Sigmoid colon (tissue), 4 donors: Measurements from ENCODE around the gene RASL10A.

ENCODE experiments used
- EP300 ChIP-seq, 4 donors: sonication (generic); formaldehyde crosslinking; IDR thresholded peaks; one replicate each; pipeline ENCODE4 v1.6.1; 2017; ENCODE audit warnings: antibody characterized with exemption in 4 of 4
- POLR2A ChIP-seq, 2 donors: fragments of 450-650 bp; IDR thresholded peaks; one replicate each; pipeline ENCODE4 v1.6.1; 2016; ENCODE audit warnings: antibody characterized with exemption in 2 of 2, mild to moderate bottlenecking in 2 of 2, moderate library complexity in 2 of 2
- POLR2AphosphoS5 ChIP-seq, 4 donors: sonication (generic); formaldehyde crosslinking; IDR thresholded peaks; one replicate each; pipeline ENCODE4 v1.6.1; 2017; ENCODE audit warnings: antibody characterized with exemption in 4 of 4
- TF ChIP-seq, protein P1 (sequence below), 4 experiments: fragments of 450-650 bp in 3 of 4; fragments of 200-600 bp in 1 of 4; IDR thresholded peaks; one replicate each; pipeline ENCODE4 v1.5.1; 2016 to 2019; ENCODE audit warnings: antibody characterized with exemption in 4 of 4, mild to moderate bottlenecking in 3 of 4, moderate library complexity in 2 of 4

DNA sequence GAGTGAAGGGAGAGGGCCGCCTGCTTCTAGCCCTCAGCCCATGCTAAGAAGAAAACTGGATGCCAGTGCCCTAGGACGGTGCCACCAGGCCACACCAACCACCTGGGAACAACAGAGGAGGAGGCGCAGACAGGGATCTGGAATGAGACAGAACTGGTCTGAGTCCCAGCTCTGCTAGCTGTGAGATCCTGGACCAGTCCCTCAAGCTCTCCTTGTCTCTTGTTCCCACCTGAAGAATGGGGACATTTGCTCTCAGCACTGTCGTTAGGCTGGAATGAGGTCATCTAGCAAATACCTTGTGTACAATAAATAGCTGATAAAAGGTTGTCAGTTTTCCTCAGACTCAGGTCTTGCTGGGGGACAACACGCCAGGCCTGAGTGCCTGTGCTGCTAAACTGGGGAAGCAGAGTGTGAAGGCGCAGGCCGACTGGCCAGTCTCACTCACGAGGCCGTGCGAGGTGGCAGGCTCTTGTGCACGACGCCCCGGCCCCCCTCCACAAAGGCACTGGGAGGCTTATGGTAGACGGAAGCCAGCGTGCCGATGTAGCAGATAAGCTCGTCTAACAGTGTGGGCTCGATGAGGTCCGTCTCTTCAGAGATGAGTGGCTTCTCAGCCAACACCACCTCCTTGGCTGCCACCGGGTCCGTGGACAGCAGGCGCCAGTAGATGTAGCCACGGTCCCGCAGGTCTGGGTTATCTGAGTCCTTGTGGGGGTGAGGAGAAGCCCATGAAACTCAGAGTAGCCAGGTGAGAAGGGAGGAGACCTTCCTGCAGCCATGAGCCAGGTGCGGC lies 25.8 kb upstream of the RASL10A start:
- TF ChIP-seq, protein P1, sequence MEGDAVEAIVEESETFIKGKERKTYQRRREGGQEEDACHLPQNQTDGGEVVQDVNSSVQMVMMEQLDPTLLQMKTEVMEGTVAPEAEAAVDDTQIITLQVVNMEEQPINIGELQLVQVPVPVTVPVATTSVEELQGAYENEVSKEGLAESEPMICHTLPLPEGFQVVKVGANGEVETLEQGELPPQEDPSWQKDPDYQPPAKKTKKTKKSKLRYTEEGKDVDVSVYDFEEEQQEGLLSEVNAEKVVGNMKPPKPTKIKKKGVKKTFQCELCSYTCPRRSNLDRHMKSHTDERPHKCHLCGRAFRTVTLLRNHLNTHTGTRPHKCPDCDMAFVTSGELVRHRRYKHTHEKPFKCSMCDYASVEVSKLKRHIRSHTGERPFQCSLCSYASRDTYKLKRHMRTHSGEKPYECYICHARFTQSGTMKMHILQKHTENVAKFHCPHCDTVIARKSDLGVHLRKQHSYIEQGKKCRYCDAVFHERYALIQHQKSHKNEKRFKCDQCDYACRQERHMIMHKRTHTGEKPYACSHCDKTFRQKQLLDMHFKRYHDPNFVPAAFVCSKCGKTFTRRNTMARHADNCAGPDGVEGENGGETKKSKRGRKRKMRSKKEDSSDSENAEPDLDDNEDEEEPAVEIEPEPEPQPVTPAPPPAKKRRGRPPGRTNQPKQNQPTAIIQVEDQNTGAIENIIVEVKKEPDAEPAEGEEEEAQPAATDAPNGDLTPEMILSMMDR (IDR thresholded peaks at IDR 0.05), result no peak
- no peak for TF ChIP-seq POLR2A (IDR thresholded peaks at IDR 0.05)
- TF ChIP-seq POLR2AphosphoS5 (IDR thresholded peaks at IDR 0.05), result no peak
- TF ChIP-seq EP300 (IDR thresholded peaks at IDR 0.05), result no peak
